GM15510 (cell line): Measurements from ENCODE around the gene ZNF273.

ENCODE experiments used
- POLR2A ChIP-seq: IDR thresholded peaks from 3 replicates; pipeline ENCODE4 v1.6.1; 2011; ENCODE audit warnings: borderline replicate concordance; ENCODE audit not compliant: insufficient read length; ENCODE audit errors: extremely low read depth

The ZNF273 gene

DNA sequence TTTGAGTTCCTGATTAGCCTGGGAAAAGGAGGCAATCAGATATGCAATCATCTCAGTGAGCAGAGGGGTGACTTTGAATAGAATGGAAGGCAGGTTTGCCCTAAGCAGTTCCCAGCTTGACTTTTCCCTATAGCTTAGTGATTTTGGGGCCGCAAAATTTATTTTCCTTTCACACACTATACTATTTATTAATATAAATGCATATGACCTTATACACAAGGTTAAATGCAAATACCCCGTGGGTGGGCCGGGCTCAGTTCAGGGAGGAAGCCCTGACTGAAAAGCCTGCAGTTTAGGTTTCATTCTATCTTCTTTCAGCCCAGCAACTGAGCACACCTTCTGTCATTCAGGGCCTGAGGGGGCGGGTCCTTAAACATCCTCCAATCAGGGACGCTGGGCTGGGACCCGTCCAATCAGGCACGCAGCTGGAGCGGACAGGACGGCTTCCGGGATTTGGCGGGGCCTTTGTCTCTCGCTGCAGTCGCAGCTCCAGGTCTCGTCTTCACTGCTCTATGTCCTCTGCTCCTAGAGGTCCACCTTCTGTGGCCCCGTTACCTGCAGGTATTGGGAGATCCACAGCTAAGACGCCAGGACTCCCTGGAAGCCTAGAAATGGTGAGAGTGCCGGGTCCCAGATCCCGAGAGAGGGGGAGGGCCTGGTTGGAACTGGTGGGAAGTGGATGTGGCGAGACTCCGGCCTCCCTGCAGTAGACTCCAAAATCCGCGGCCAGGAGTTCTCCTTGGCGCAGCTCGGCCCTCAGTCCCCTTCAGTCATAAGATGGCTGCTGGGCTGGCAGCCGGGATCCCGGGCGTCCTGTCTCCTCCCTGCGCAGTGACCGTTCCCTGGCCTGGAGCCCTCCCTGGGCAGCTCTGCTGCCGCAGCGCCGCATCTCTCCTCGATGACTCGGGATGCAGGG is at the start of gene ZNF273:
Gene ZNF273 (plus strand): TSS at position 468 of the 916 bp plus-strand sequence. CDS start 45 bp downstream, at position 513.
- peak; percentile 67 for TF ChIP-seq POLR2A

- TF ChIP-seq POLR2A = no peak
These were observed 49.4 kb upstream of the ZNF273 start for GRCh38 chr7:64853679-64854078.

- TF ChIP-seq POLR2A = no peak
These were observed 48.1 kb upstream of the ZNF273 start for GRCh38 chr7:64854969-64855368.

DNA sequence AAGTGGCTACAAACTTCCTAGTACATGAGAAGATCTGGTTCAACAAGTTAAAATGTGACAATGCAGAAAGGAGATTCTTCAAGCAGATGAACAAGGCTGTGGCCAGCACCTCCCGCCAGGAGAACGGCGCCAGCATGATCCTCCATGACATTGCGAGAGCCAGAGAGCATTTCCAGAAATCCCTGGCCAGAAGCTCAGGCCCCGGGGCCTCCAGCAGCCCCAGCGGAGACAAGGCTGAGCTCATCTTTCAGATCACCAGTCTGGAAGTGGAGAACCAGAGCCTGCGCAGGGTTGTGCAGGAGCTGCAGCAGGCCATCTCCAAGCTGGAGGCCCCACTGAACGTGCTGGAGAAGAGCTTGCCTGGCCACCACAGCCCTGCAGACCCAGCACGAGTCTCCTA is 40.1 kb upstream of the ZNF273 start:
- no peak for TF ChIP-seq POLR2A

- no peak for TF ChIP-seq POLR2A
These were observed 39.1 kb upstream of the ZNF273 start for GRCh38 chr7:64863969-64864368.

GRCh38 chr7:64867863-64868440 is 35.1 kb upstream of the ZNF273 start:
- no peak for TF ChIP-seq POLR2A

DNA sequence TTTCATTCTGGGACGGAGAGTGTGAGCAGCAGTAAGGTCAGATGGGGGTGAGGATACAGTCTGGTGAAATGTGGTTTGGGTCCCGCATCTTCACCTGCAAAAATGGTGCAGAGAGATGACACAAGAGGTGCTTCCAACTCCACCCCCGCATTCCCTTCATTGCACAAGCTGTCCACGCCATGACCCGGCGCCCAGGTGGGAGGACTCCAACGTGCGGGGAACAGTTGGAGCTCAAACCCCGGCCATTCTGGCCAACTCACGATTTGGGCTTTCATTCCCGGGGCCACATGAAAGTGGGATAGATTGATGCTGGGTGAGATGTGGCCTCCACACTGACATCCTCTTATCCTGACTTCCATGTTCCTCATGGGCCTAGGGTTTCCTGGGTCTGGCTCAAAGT is 34.6 kb upstream of the ZNF273 start:
- TF ChIP-seq POLR2A = no peak

DNA sequence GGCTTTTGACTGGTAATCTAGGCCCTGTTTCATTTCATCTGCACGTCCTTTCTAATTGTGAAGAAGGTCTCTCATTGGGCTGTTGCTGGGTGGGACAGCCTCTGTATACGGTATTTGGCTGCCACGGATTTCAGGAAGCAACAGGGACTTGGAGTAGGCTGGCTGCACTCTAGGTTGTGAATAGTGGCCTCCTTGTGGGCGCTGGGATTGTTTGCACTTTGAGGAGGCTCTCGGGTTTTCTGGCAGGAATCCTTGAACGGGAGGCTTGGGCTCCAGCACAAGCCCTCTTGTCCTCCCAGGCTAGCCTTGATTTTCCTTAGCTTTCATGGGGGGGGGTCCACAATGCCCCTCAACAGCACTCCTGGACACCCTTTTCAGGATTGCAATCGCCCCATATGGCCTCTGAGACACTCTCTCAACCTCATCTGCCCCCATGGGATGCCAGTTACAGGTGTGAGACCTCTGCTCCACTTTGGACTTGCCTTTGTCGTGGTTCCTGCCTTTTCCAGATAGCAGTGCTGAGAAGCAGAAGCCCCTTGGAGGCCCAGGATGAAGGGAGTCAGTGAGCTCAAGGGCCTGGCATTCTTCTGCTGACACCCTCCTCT is 33.9 kb upstream of the ZNF273 start:
- TF ChIP-seq POLR2A = no peak

- TF ChIP-seq POLR2A = no peak
These were observed 33.0 kb upstream of the ZNF273 start for GRCh38 chr7:64869912-64870562.

DNA sequence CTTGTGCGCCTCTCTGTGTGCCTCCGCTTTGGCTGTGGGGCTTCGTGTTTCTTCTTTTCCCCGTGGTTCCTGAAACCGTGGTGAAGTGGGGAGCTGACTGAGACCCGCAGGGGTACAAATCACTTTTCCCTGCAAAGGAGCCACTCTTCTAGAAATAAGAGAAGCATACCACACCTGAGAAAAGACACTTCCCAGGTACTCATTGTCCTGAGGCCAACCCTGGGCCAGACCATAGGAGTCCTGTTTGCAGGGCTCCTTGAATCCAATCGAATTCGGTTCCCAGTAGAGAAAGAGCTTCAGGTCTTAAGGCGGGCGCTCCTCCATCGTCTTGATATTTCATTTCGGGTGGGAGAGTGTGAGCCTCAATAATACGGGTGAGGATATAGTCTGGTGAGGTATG is 32.4 kb upstream of the ZNF273 start:
- no peak for TF ChIP-seq POLR2A

DNA sequence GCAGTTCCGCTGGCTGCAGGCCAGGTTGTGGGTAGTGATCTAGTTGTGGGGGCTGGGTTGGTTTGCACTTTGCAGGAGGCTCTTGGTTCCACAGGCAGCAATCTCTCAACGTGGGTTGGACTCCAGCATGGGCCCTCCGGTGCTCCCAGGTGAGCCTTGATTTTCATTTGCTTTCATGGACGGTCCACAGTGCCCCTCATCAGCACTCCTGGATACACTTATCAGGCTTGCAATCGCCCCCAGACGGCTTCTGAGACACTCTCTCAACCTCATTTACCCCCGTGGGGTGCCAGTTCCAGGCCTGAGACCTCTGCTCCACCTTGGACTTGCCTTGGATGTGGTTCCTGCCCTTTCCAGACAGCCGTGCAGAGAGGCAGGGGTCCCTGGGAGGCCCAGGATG is 31.3 kb upstream of the ZNF273 start:
- TF ChIP-seq POLR2A = no peak

DNA sequence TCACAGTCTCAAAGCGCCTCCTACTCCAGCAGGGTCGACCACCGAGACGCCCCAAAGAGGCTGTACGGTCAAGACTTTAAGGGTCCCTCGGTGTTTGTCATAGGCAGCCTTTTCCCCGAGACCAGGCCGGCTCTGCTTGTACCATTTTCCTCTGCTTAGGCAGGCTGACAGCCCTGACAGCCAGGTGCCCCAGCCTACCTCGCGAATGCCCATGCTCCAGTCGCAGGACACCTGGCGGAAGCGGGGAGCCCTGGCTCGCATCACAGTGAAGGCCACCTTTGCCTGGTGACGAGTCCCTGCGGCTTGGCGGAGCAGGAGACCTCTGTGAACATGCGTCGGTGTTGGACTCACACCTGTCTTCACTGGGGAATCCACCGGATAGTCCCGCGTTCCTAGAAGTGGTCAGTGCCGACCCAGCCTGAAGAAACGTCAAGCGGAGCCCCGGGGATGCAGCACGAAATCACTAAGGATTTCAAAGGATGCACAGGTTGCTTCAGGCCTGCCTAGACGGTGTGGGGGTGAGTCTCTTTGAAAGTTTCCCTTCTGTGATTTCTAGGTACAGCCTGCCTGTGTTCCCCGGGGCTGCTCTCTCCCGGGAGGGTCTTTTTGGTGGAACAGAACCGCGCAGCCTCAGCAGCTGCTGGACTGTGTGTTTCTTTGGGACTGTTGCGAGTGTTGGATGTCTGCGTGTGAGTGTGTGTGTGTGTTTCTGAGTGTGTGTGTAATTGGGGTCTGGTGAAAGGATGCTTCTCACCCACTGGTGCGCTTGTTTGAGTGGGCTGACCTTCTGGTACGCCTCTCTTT is 30.5 kb upstream of the ZNF273 start:
- TF ChIP-seq POLR2A = no peak

- TF ChIP-seq POLR2A = no peak
These were observed 29.9 kb upstream of the ZNF273 start for GRCh38 chr7:64873155-64873500.

DNA sequence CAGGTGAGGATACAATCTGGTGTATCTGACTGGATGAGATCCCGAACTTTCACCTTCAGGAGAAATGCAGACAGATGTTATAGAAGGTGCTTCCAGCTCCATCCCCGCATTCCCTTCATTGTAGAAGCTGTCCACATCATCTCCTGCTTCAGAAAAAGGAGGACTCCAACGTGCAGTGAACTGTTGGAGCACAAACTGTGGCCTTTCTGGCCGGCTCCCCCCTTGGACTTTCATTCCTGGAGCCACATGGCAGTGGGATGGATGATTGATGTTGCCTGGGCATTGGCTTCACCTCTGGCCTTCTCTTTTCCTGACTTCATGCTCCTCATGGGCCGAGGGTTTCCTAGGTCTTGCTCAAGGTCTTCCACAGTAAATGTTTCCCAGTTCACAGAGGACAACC is 29.6 kb upstream of the ZNF273 start:
- no peak for TF ChIP-seq POLR2A
